HG02588 (cell line): ENCODE measurements around the gene PPP2R5C.

ENCODE experiments used
- ATAC-seq: cut with Tn5 transposase; IDR thresholded peaks from one replicate; pipeline ENCODE4 v1.9.1; 2021; ENCODE audit warnings: mild to moderate bottlenecking, moderate library complexity; ENCODE audit not compliant: unreplicated experiment

The PPP2R5C gene

DNA sequence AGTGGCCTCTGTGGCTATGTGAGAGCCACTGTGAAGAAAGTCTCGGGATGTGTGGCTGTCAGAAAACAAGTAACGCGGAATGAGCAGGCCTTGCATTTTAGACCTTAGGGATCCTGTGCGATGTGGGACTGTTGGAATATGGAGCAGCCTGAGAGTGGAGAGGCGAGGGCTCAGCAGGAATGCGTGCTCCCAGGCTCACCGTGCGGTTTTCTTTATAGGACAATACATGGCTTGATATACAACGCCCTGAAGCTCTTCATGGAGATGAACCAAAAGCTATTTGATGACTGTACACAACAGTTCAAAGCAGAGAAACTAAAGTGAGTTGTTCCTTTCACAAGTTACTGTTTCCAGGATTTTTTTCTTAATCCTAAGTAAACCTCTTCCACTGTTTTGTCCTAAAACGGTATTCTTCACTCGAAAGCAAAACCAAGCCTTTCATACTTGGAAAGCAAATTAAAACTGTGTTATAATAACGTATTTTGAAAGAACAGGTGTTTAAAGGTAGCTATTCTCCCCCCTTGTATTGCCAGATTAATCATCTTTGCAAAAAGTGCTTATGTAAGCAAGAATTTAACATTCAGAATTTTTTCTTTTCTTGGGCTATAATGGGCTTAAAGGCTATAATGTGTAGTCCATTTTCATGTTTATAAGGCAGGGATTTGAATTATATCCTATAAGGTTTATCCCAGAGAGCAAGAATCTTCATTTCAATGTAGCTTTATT is 148.0 kb downstream of the PPP2R5C start:
- ATAC-seq: no peak

GRCh38 chr14:101912841-101913240 is 151.3 kb downstream of the PPP2R5C start:
- no peak for ATAC-seq

DNA sequence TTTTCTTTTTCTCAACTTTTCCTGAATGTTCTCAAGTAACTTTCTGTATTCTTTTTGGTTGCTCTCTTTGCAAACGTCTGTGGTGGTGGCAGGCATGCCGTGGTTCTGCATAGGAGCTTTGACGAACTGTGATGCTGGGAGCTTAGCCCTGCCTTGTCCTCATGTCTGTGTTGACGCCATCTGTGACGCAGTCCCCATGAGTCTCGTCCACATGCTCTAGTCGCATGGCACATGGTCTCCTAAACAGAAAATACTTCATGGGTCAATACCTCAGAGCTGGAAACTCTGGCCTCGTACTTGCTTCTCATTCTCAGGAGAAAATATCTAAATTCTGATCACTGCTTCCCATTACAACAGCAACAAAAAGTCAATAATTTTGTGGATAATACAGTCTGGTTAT is 152.6 kb downstream of the PPP2R5C start:
- ATAC-seq: no peak

DNA sequence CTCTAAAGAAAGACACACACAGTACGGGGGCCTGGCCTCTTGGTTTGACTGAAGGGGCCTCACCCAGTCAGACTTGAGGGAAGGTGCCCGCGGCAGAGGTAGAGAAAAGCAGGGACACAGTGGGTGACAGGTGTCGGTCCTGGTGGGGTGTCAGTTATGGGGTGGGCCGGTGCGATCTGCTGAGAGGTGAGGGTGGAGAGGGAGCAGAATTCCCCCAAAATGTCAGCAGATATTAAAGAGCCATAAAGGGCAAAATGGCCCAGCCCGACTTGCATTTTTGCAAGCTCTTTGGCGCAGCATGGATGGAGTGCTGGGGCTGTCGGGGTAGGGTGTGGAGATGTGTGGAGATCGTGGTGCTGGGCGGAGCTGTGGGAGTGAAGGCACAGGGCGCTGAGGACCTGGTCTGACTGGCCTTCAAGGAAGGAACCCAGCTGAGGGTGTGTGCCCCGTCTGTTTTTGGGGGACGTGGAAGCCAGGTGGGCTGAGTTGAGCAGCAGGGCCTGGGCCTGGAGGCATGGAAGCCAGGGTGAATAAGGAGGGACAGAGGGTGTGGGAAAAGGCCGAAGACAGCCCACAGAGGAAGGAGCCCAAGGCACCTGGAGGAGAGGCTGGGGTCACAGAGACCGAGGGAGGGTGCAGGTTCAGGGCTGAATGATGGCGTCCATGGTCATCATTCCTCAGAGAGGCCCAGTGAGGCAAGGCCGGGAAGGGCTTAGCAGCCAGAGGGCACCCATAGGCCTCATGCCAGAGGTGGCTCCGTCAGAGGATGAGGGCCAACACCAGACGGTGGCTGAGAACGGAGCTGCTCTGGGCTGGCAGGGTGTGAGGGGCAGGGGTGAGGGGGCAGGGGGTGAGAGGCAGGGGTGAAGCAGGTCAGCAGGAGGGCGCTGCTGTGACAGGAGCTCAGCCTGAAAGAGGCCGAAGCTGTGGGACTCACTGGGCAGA is 154.6 kb downstream of the PPP2R5C start:
- ATAC-seq: no peak

GRCh38 chr14:101916816-101917412 is 155.4 kb downstream of the PPP2R5C start:
- ATAC-seq: no peak

- no peak for ATAC-seq
These were observed 156.0 kb downstream of the PPP2R5C start for GRCh38 chr14:101917413-101918017.

- no peak for ATAC-seq
These were observed 156.8 kb downstream of the PPP2R5C start for GRCh38 chr14:101918065-101918989.

- ATAC-seq: no peak
These were observed 158.8 kb downstream of the PPP2R5C start for GRCh38 chr14:101920271-101920670.

GRCh38 chr14:101922866-101923265 is 161.4 kb downstream of the PPP2R5C start:
- no peak for ATAC-seq

- no peak for ATAC-seq
These were observed 163.6 kb downstream of the PPP2R5C start for GRCh38 chr14:101925152-101925551.

- ATAC-seq: no peak
These were observed 164.6 kb downstream of the PPP2R5C start for GRCh38 chr14:101926085-101926484.

DNA sequence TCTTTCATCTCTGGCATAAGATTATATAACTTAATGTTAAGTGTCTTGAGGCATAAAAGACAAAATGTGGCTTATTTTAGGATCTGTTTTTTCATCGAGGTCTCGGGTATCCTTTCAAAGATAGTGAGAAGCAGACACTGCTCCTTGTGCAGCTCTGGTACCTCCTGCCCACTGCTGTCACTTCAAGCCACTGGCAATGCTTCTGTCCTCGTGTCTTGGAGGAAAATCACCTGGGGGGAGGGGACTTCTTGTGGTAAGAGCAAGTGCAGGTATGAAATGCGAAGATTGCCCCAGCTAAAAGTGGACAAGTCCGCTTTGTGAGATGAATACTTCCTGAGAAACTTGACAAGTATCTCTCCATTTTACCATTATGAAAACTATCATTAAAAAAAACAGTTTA is 165.1 kb downstream of the PPP2R5C start:
- no peak for ATAC-seq

GRCh38 chr14:101927859-101928258 is 166.3 kb downstream of the PPP2R5C start:
- ATAC-seq: no peak

DNA sequence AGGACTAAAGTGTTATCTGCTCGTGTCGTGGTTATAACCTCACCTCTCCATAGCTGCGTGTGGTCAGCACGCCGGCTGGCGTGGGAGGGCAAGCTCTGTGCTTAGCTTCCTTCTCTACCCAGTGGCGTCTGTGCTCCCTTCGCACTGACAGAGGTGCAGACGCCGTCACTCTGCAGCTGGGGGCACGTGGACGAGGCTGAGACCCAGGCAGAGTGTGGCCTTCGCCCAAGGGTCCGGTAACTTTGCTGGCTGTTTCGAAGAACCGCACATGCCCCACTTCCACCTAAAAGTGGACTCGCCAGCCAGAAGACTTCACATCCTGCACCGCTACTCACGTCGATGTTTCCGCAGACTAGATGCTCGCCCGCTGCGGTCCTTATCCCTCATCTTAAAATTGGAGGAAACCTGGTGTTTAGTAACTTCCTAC is 166.9 kb downstream of the PPP2R5C start:
- no peak for ATAC-seq

GRCh38 chr14:101929096-101929495 is 167.6 kb downstream of the PPP2R5C start:
- ATAC-seq: no peak

- no peak for ATAC-seq
These were observed 168.4 kb downstream of the PPP2R5C start for GRCh38 chr14:101929946-101930345.

- ATAC-seq: no peak
These were observed 171.2 kb downstream of the PPP2R5C start for GRCh38 chr14:101932673-101933072.

- no peak for ATAC-seq
These were observed 171.7 kb downstream of the PPP2R5C start for GRCh38 chr14:101933209-101933608.

- no peak for ATAC-seq
These were observed 173.2 kb downstream of the PPP2R5C start for GRCh38 chr14:101934601-101935150.
